ENCODE data around the gene CRCP.

GRCh38 chr7:66138994-66139752, 24.5 kb downstream of the CRCP start:
- TF ChIP-seq POLR2AphosphoS5 (IDR thresholded peaks at IDR 0.05) (no peak), CTCF (IDR thresholded peaks at IDR 0.05) (no peak)

All from sigmoid colon (tissue), 4 donors.